ENCODE data around the gene KCNB1.
A peak's percentile ranks its signal among the peaks of the same experiment; 100 is the strongest.

The KCNB1 gene

GRCh38 chr20:49385465-49385864 is 97.0 kb downstream of the KCNB1 start:
- no peak for DNase-seq

GRCh38 chr20:49384437-49385434 is 97.7 kb downstream of the KCNB1 start:
- peak; percentile 33 for DNase-seq

GRCh38 chr20:49381558-49382493 is 100.6 kb downstream of the KCNB1 start:
- no peak for DNase-seq

- no peak for DNase-seq
These were observed 102.1 kb downstream of the KCNB1 start for GRCh38 chr20:49380337-49380780.

GRCh38 chr20:49379338-49379737 is 103.1 kb downstream of the KCNB1 start:
- no peak for DNase-seq

GRCh38 chr20:49377326-49377725 is 105.1 kb downstream of the KCNB1 start:
- no peak for DNase-seq

- DNase-seq = no peak
These were observed 107.3 kb downstream of the KCNB1 start for GRCh38 chr20:49375170-49375569.

GRCh38 chr20:49372095-49372734 is 110.3 kb downstream of the KCNB1 start:
- DNase-seq = no peak

- DNase-seq = no peak
These were observed 113.9 kb downstream of the KCNB1 start for GRCh38 chr20:49368596-49368995.

- DNase-seq = no peak
These were observed 115.4 kb downstream of the KCNB1 start for GRCh38 chr20:49367113-49367512.

- no peak for DNase-seq
These were observed 115.8 kb downstream of the KCNB1 start for GRCh38 chr20:49366687-49367086.

GRCh38 chr20:49361862-49362660 is 120.4 kb downstream of the KCNB1 start:
- DNase-seq = no peak

- no peak for DNase-seq
These were observed 122.1 kb downstream of the KCNB1 start for GRCh38 chr20:49360242-49360968.

GRCh38 chr20:49356676-49357075 is 125.8 kb downstream of the KCNB1 start:
- no peak for DNase-seq

- DNase-seq = no peak
These were observed 127.8 kb downstream of the KCNB1 start for GRCh38 chr20:49354673-49355072.

- no peak for DNase-seq
These were observed 129.1 kb downstream of the KCNB1 start for GRCh38 chr20:49353348-49353747.

- no peak for DNase-seq
These were observed 129.7 kb downstream of the KCNB1 start for GRCh38 chr20:49352751-49353150.

- no peak for DNase-seq
These were observed 130.7 kb downstream of the KCNB1 start for GRCh38 chr20:49351775-49352174.

- DNase-seq = no peak
These were observed 132.7 kb downstream of the KCNB1 start for GRCh38 chr20:49349694-49350252.

GRCh38 chr20:49349078-49349477 is 133.4 kb downstream of the KCNB1 start:
- no peak for DNase-seq

GRCh38 chr20:49348563-49348962 is 133.9 kb downstream of the KCNB1 start:
- no peak for DNase-seq

Measured in effector CD8-positive, alpha-beta T cell (primary cell).